DMS114 treated with DMSO at 0.1 percent for 48 hours (cell line): ENCODE results near the gene GFPT1.

Source experiments
- DNase-seq: peaks from one replicate; lab custom pipeline; 2025; ENCODE audit not compliant: unreplicated experiment; lab: John Stamatoyannopoulos, UW

The GFPT1 gene

GRCh38 chr2:69330781-69331180 lies 56.2 kb downstream of the GFPT1 start:
- no peak for DNase-seq

- no peak for DNase-seq
Observed at GRCh38 chr2:69322631-69323030, 64.4 kb downstream of the GFPT1 start.

DNA sequence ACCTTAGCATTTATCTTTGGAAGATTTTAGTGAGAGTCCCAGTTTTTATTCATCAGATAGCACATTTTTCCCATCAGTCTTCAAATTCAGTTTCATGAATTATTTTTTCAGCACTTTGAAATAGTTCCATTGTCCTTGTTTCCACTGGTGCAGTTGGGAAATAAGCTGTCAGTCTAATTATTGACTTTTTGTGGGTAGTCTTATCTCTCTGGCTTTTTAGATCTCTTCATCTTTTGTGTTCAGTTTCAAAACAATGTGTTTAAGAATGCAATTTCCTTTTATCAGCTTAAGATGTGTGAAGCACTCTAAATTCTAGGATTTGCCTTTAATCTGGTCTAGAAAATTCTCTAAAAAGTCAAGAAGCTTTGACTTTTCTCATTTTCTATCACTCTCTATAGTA lies 70.5 kb downstream of the GFPT1 start:
- DNase-seq: no peak

GRCh38 chr2:69315160-69315761 lies 71.8 kb downstream of the GFPT1 start:
- no peak for DNase-seq

DNA sequence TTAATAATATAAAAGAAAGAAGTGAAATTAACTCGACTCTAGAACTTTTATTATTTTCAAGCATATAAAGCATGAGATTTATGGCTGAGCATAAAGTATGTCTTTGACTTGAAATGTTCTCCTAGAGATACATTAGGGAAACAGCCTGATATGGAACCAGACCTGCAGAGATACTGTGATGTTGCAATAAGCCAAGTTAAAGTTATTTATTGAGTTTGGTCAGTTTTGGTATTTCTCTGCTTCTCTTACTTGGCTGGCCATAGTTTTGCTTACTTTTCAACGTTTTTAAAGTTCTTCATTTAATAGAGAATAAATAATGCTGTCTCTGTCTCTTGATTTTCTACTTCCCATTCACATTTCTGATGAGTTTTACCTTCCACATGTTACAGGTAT lies 76.0 kb downstream of the GFPT1 start:
- DNase-seq: no peak

- no peak for DNase-seq
Observed at GRCh38 chr2:69310111-69311023, 76.7 kb downstream of the GFPT1 start.

DNA sequence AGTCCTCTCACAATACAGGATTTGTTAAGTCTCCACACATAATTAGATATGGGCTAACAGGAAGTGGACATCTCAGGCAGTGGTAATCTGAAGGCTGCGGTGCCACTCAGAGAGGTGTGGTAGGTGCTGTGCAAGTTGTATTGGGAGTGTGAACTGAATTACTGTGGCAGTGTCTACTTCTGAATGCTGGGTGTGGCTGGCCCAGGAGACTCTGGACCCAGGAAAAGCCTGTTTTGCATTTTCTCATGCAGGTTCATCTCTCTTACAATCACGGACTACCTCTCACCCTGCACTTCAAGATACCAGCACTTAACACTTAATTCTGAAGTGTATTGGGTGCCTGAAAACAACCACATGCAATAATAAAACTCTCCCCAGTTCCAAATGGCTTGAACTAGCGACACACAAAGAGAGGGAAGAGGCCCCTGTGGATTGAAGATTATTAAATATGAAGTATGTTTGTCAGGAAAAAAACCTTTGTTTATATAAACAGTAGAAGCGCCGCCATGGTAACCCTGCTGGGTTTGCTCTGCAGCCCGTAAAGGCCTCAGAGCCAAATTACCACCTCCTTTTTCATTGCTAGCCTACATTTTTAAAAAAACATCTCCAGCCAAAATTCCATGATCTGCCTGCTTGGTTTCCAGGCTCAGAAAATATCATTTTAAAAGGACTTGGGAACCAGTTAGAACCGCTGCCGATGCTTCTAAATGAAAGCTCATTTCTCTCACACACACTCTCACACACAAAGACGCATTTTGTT lies 77.5 kb downstream of the GFPT1 start:
- DNase-seq: no peak

- DNase-seq: no peak
Observed at GRCh38 chr2:69308338-69308737, 78.7 kb downstream of the GFPT1 start.

DNA sequence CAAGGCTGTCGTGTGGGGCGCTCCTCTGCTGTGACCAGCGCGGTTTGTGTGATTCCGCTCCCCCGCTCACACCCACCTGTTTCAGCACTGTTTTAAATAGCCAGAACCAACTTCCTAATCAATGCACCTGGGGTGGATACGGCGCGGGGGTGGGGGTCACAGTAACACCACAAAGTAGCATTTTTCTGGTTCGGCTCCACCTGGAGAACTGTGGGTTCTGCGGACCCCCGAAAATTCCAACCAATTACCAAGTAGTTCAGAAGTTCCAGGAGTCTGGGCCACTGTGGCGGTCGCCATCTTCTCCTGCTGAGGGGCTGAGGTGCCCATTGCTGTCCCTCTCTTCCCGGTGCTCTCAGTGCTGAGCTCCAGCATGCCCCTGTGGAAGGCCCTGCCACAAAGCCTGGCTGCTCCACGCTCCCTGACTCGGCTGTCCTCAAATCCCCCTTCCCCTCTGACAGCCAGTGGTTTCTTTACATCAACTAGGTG lies 79.4 kb downstream of the GFPT1 start:
- DNase-seq: no peak

DNA sequence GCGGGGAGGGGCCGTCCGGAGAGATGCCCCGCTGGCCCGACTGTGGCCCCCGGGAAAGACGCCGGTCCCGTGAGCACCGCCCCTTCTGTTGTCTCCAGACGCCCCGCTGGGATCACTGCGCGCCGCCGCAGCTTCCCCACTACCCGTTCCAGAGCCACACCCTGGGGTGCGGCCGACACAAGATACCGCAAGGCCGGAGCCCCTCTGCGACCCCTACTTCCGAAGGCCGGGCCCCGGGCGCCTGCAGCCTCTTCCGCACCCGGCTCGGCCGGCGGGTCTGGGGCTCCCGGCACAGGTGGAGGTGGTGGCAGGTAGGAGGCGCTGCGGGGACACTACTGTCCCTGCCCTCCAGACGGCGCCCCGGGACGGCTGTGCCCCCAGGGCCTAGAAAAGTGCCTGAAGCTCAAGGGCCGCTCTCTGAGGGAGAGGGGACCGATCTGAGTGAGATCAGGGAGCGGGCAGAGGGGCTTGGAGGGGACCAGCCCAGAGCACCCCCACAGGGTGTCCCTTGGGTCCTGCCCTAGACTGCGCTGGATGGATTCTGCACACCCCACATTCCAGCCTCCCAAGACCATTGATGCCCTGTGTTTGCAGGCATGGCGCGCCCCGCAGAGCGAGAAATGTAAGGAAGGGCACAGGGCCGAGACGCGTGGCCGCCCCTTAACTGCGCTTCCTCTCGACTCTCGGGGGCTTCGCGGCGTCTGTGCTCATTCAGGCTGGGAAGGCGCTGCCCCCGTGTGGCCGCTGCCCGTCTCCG lies 80.0 kb downstream of the GFPT1 start:
- peak; percentile 68 for DNase-seq

DNA sequence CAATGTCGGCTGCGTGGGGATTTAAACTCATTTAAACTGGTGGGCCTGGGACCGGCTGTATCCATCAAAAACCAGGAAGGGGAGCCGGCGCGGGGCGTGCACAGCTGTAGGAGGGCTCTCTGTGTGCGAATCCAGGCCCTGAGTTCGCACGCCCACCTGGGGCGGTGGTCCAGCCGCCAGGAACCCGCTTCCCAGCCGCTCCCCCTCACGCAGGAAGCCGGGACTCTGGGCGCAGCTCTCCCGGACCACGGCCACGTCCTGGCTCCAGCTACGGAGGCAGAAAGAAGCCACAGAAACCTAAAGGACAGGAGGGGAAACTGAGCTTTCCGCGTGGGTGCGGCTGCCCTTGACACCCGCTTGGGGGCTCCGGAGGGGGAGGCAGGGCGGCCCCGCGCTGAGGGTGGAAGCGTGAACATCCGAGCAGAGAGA lies 80.6 kb downstream of the GFPT1 start:
- no peak for DNase-seq

DNA sequence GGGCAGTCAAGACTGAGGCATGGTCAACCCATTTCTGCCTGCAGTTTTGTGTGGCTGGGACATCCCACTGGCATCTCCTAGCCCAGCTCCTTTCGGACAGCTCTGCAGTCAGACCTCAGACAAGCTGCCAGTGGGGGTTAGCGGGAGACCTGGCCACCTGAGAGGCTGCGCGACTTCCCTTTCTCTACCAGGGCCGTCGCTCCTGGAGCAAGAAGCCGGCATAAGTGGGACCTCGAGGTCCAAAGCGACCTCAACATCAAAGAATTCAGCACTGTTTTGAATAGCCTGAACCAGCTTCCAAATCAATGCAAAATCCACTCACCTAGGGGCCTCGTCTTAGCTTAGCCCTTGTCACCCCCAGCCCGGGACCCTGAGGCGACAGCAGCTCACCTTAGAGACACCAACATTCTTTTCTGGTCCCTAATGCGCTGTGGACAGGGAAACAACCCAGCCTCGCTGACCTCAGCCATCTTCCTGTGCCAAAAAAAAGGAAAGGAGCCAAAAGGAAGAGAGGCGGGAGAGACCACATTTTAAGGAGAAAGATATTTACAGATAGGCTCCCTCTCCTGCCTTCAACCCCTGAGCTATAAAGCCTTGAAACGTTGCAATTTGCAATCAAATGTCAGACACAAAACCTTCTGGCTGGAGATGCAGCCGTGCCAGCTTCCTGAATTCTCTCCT lies 81.2 kb downstream of the GFPT1 start:
- DNase-seq: no peak

GRCh38 chr2:69305166-69305565 lies 81.9 kb downstream of the GFPT1 start:
- DNase-seq: no peak

DNA sequence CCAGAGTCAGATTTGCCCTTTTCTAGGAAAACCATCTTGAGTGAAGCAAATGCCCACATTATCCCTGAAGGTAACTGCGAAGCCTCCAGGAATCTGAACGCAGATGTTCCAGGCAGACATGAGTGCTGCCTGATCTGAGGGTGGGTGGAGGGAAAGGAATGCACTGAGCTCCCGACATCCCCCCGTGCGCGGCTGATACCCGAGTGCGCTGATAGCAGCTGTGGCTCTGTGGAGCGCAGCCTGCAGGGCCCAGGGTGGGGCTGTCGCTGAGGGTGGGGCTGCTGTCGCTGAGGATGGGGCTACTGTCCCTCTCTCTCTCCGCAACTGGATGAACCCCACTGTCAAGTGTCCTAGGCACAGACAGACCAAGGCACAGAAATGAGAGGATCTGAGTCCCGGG lies 82.4 kb downstream of the GFPT1 start:
- no peak for DNase-seq

- no peak for DNase-seq
Observed at GRCh38 chr2:69300650-69301049, 86.4 kb downstream of the GFPT1 start.

DNA sequence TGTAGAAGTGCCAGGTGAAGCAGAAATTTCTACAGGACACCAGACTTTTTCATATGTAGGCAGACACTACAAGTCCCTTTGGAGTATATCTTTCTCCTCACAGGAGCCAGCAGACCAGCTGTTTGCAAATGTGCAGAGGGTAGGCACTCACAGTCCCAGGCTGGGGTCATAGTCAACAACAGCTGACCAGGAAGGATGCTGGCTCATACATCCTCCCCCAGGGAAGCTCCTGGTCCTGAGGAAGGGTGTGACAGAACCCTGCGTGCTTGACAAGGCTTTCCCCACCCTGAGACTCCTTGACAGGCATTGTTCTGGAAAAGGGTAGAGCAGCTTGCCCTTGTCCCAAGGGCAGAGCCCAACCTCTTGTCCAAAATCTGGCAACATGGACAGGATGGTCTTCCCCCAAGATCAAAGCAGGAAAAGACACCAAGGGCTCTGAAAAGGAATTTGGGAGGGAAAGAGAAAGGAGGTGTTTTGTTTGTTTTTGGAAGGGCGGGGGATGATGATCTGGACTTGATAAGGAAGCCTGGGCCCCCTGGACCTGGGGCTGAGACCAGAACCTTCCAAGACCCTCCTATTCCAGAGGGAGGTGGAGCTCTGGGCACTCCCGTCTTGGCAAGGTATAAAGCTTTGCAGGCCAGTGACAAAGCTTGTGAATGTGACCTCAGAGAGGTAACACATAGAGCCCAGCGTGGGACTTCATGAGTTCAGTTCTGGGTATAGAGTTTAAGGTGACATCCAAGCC lies 87.1 kb downstream of the GFPT1 start:
- no peak for DNase-seq

- DNase-seq: no peak
Observed at GRCh38 chr2:69298862-69299261, 88.2 kb downstream of the GFPT1 start.

GRCh38 chr2:69298261-69298660 lies 88.8 kb downstream of the GFPT1 start:
- no peak for DNase-seq

DNA sequence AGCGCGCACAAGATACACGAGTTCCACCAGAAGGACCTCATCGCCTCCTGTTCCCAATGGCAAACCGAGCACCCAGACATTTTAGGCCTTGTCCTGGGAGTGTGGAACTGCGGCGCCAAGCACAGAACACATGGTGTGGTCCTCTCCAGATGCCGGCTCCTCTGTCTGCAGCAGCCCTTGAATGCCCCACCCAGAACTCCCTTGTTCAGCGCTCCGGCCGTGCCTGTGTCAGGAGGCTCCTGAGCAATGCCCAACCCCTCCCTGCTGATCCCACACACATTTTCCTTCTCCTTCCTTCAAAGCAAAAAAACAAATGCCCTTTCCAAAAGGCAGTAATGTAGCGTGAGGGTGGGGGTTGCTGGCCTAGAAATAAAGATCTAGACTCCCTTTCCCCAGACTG lies 89.8 kb downstream of the GFPT1 start:
- DNase-seq: no peak

GRCh38 chr2:69296421-69296820 lies 90.6 kb downstream of the GFPT1 start:
- DNase-seq: no peak
